Activated B cell treated with CpG ODN at 0.5 μM for 24 hours (primary cell): Measurements from ENCODE around the gene CNOT6L. TPM values are rescaled to one million over a fixed set of nuclear protein-coding genes. Genes with fewer than 3 reads are reported as not detected.
"Not testable (repeated sequence)": the region's sequence is repeated elsewhere in the genome, so short reads cannot be mapped to it uniquely, and the experiment has no call there.

ENCODE experiments used
- ATAC-seq: fragments of 200-7000 bp; cut with Tn5 transposase; one replicate; pipeline ENCODE4 v1.10.0; 2021; ENCODE audit warnings: low read depth, mild to moderate bottlenecking, moderate library complexity
- CTCF ChIA-PET: fragments of 350-600 bp; sonication (Branson Sonifier 250); formaldehyde crosslinking; loops from one replicate; lab custom pipeline; 2021; ENCODE audit warnings: antibody characterized with exemption; lab: Charles Lee
- POLR2A ChIA-PET: fragments of 350-600 bp; sonication (Branson Sonifier 250); formaldehyde crosslinking; loops from one replicate; lab custom pipeline; 2021; ENCODE audit warnings: antibody characterized with exemption; lab: Charles Lee
- DNase-seq: peaks from one replicate; pipeline ENCODE4 v3.0.0; 2022
- H3K27ac Mint-ChIP-seq: one replicate; pipeline ENCODE4 v1.8.0; 2020; ENCODE audit warnings: mixed read lengths
- H3K27me3 Mint-ChIP-seq: one replicate; pipeline ENCODE4 v1.8.0; 2021; ENCODE audit warnings: mixed read lengths
- H3K36me3 Mint-ChIP-seq: one replicate; pipeline ENCODE4 v1.8.0; 2021; ENCODE audit warnings: low read depth, mixed read lengths
- H3K4me1 Mint-ChIP-seq: one replicate; pipeline ENCODE4 v1.8.0; 2021; ENCODE audit warnings: mixed read lengths
- H3K4me3 Mint-ChIP-seq: one replicate; pipeline ENCODE4 v1.8.0; 2020; ENCODE audit warnings: mild to moderate bottlenecking, mixed read lengths
- H3K9me3 Mint-ChIP-seq: one replicate; pipeline ENCODE4 v1.8.0; 2020; ENCODE audit warnings: mixed read lengths
- intact Hi-C: fragments of 100-400 bp; cut with micrococcal nuclease; formaldehyde crosslinking; loops from one replicate; pipeline ENCODE4 v1.15.1; 2024
- total RNA-seq: library from RNA; stranded (reverse); gene quantifications from 2 replicates; pipeline ENCODE4 v1.2.3, GENCODE V29; 2022
- TF ChIP-seq, protein P1 (sequence below): fragments of 200-600 bp; IDR thresholded peaks from one replicate; pipeline ENCODE4 v1.8.0; 2022; ENCODE audit warnings: antibody characterized with exemption, mild to moderate bottlenecking

CNOT6L gene
- total RNA-seq = 72.2 and 75.3 TPM in 2 replicates

GRCh38 chr4:77818602-77819403 is at the start of gene CNOT6L:
CNOT6L (minus strand) TSS chr4:77819368; CDS start chr4:77819308, 60 bp downstream.
- peak within 1 kb of the TSS; percentile 100 for H3K27ac Mint-ChIP-seq
- TF ChIP-seq, protein P1, sequence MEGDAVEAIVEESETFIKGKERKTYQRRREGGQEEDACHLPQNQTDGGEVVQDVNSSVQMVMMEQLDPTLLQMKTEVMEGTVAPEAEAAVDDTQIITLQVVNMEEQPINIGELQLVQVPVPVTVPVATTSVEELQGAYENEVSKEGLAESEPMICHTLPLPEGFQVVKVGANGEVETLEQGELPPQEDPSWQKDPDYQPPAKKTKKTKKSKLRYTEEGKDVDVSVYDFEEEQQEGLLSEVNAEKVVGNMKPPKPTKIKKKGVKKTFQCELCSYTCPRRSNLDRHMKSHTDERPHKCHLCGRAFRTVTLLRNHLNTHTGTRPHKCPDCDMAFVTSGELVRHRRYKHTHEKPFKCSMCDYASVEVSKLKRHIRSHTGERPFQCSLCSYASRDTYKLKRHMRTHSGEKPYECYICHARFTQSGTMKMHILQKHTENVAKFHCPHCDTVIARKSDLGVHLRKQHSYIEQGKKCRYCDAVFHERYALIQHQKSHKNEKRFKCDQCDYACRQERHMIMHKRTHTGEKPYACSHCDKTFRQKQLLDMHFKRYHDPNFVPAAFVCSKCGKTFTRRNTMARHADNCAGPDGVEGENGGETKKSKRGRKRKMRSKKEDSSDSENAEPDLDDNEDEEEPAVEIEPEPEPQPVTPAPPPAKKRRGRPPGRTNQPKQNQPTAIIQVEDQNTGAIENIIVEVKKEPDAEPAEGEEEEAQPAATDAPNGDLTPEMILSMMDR = no peak
- peak; percentile 23 for ATAC-seq
- intact Hi-C loops = loop anchor here (1.0 to 5.0 kb wide), 4 partner anchors 14 to 956 kb away; no protein-coding TSS in a partner anchor
- no peaks in the 10 kb centered on the region for H3K9me3 Mint-ChIP-seq
- H3K27me3 Mint-ChIP-seq = no peaks in the 10 kb centered on the region
- peak; percentile 82 for DNase-seq
- H3K4me3 Mint-ChIP-seq = peak within 1 kb of the TSS; percentile 100
- H3K4me1 Mint-ChIP-seq = peaks cover 67% of the 10 kb centered on the region
- ChIA-PET POLR2A (interaction anchor here (0.6 to 8.3 kb wide), 16 partner anchors 8 to 526 kb away, joined by 3 to 417 read pairs (median 4); partner anchors contain the start of gene MRPL1), CTCF (interaction anchor here (2.6 kb wide), 1 partner anchor 42 kb away, joined by 27 read pairs; the partner anchor contains the start of gene MRPL1)
- peaks cover 26% of the 10 kb centered on the region for H3K36me3 Mint-ChIP-seq

DNA sequence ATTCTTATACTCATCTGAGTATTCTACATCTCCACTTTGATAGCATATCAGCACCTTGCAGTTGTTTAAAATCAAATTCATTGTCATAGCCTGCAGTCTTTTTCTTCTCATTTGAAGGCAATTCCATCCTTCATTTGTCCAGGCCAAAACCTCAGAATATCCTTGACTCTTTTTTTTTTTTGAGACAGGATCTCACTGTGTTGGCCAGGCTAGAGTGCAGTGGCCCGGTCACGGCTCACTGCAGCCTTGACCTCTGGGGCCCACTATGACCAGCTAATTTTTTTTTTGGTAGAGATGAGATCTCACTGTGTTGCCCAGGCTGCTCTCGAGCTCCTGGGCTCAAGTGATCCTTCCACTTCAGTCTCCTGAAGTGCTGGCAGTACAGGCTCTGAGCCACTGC is 46.1 kb upstream of the CNOT6L start:
- Mint-ChIP-seq H3K27me3 (no peaks in the 10 kb centered on the region), H3K9me3 (no peaks in the 10 kb centered on the region), H3K4me1 (peaks cover 54% of the 10 kb centered on the region), H3K27ac (no peak overlapping the region), H3K4me3 (no peak overlapping the region), H3K36me3 (peaks cover 41% of the 10 kb centered on the region)
- TF ChIP-seq, protein P1 = no peak
- DNase-seq (no peak), ATAC-seq (no peak)
- ChIA-PET CTCF (no interaction called here), POLR2A (interaction anchor here (0.7 to 3.4 kb wide), 3 partner anchors 41 to 1013 kb away, joined by 4 to 15 read pairs (median 7); no protein-coding TSS in a partner anchor)
- intact Hi-C loops = no loop called here

DNA sequence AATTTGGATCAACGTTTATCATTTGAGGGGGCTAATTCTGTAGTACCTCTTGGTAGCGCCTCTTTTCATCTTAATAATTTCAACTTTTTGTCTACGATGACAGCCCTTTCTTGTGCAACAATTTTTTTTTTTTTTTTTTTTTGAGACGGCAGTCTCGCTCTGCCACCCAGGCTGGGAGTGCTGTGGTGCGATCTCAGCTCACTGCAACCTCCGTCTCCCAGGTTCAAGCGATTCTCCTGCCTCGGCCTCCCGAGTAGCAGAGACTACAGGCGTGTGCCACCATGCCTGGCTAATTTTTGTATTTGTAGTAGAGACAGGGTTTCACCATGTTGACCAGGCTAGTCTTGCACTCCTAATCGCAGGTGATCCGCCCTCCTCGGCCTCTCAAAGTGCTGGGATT is 44.2 kb upstream of the CNOT6L start:
- POLR2A ChIA-PET = interaction anchor here (0.6 to 3.4 kb wide), 10 partner anchors 11 to 949 kb away, joined by 3 to 53 read pairs (median 5); partner anchors contain the start of gene CNOT6L
- CTCF ChIA-PET, ATAC-seq, H3K27me3 Mint-ChIP-seq, H3K9me3 Mint-ChIP-seq: not testable (repeated sequence)
- DNase-seq = peak; percentile 18
- peaks cover 47% of the 10 kb centered on the region for H3K4me1 Mint-ChIP-seq
- H3K36me3 Mint-ChIP-seq = peaks cover 29% of the 10 kb centered on the region
- intact Hi-C loops = loop anchor here (5.0 kb wide), 3 partner anchors 126 to 914 kb away; partner anchors contain the start of genes BMP2K and CCNG2
- peak overlapping the region; percentile 100 for H3K27ac Mint-ChIP-seq
- peak overlapping the region; percentile 97 for H3K4me3 Mint-ChIP-seq

DNA sequence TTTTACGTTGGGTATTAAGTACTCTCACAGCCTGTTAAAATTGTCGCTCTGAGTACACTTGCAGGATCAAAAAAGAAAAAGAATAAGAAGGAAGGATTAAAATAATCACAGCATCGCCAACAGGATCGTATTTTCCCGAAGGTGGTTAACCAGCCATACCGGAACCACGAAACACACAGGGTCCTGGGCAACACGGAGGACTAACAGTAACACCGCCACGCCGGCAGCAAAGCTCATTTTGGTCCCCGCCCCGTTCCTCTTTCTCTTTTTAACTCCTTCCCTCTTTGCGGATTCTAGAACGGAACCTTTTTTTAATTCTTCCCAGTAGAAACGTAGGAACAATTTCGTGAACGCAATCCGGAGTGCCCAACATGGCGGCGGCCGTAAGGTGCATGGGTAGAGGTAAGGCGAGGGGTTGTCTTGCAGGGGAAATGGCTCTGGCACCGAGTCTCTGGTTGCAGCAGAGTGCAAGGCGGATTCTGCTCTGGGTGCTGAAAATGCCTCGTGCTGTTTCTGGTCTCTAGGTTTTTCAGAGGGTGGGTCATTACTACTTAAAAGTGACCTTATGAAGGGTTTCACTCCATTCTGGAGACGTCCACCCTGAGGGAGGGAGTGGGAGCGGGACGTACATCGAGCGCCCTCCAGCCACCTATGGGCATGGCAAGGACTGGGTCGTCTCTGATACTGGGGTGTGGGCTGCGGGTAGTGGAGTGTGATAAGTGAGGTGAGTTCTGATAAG is 43.5 kb upstream of the CNOT6L start, which contains the start of gene MRPL1:
Gene MRPL1, plus strand, starts transcription at position 353 of the 739 bp plus-strand sequence. Its CDS starts 19 bp downstream, at position 372.
- Mint-ChIP-seq H3K4me3 (peak within 1 kb of the TSS; percentile 97), H3K27me3 (no peaks in the 10 kb centered on the region), H3K36me3 (peaks cover 29% of the 10 kb centered on the region), H3K4me1 (peaks cover 47% of the 10 kb centered on the region), H3K27ac (peak within 1 kb of the TSS; percentile 100), H3K9me3 (no peaks in the 10 kb centered on the region)
- ATAC-seq (peak; percentile 86), DNase-seq (peak; percentile 72)
- TF ChIP-seq, protein P1 = no peak
- intact Hi-C loops = loop anchor here (1.0 to 5.0 kb wide), 7 partner anchors 9 to 1714 kb away; partner anchors contain the start of genes BMP2K, CCNG2 and NUP54
- ChIA-PET POLR2A (interaction anchor here (0.6 to 5.2 kb wide), 41 partner anchors 10 to 1922 kb away, joined by 3 to 417 read pairs (median 5); partner anchors contain the start of genes BMP2K, CCNG2, CCNI and CNOT6L), CTCF (interaction anchor here (0.7 to 3.8 kb wide), 6 partner anchors 10 to 80 kb away, joined by 3 to 27 read pairs (median 8); partner anchors contain the start of gene CNOT6L)

DNA sequence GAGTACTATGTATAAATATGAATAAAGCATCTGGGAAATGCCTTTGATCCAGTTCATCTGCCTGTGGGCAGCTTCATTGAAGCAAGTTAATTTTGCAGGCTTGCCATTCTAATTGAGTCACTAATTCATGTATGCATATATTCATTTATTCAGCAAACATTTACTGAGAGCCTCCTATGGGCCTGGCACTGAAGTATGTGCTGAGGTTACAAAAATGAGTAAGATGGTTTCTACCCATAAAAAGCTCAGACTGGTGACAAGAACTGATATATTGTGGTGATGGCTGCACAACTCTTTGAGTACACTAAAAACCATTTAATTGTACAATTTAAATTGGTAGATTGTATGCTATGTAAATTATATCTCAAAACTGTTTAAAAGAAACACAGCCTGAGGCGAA is 42.3 kb upstream of the CNOT6L start:
- Mint-ChIP-seq H3K27ac (peak overlapping the region; percentile 100), H3K4me1 (peaks cover 58% of the 10 kb centered on the region), H3K27me3 (no peaks in the 10 kb centered on the region), H3K4me3 (peak overlapping the region; percentile 97), H3K36me3 (peaks cover 23% of the 10 kb centered on the region), H3K9me3 (no peaks in the 10 kb centered on the region)
- intact Hi-C loops = loop anchor here (5.0 kb wide), 3 partner anchors 124 to 916 kb away; partner anchors contain the start of genes BMP2K and CCNG2
- ChIA-PET CTCF (interaction anchor here (1.2 to 3.8 kb wide), 5 partner anchors 9 to 60 kb away, joined by 4 to 27 read pairs (median 11); partner anchors contain the start of gene CNOT6L), POLR2A (interaction anchor here (1.1 to 5.2 kb wide), 17 partner anchors 9 to 1921 kb away, joined by 3 to 417 read pairs (median 6); partner anchors contain the start of genes BMP2K, CCNG2, CNOT6L and NAAA)
- TF ChIP-seq, protein P1 = no peak
- ATAC-seq (no peak), DNase-seq (no peak)
